Measurements from ENCODE around the gene MCAM.

The MCAM gene

GRCh38 chr11:119303227-119303718, 13.7 kb downstream of the MCAM start:
- TF ChIP-seq TOX (CRISPR knock-in tag; IDR thresholded peaks at IDR 0.05; ENCODE audit: borderline replicate concordance) (no peak), ESRRG (CRISPR knock-in tag; IDR thresholded peaks at IDR 0.05) (no peak), ZFP3 (CRISPR knock-in tag; IDR thresholded peaks at IDR 0.05) (no peak), BACH2 (CRISPR knock-in tag; IDR thresholded peaks at IDR 0.05; ENCODE audit: borderline replicate concordance) (no peak), OSR1 (CRISPR knock-in tag; IDR thresholded peaks at IDR 0.05) (no peak), ZFP30 (CRISPR knock-in tag; IDR thresholded peaks at IDR 0.05) (no peak), CSDC2 (CRISPR knock-in tag; IDR thresholded peaks at IDR 0.05) (no peak), TSHZ2 (CRISPR knock-in tag; IDR thresholded peaks at IDR 0.05) (no peak), ISL1 (CRISPR knock-in tag; IDR thresholded peaks at IDR 0.05) (no peak), PPARA (CRISPR knock-in tag; IDR thresholded peaks at IDR 0.05; ENCODE audit: borderline replicate concordance) (no peak), CSRNP3 (CRISPR knock-in tag; IDR thresholded peaks at IDR 0.05) (no peak), CREB5 (CRISPR knock-in tag; IDR thresholded peaks at IDR 0.05; ENCODE audit: low read depth) (no peak), POU6F1 (CRISPR knock-in tag; IDR thresholded peaks at IDR 0.05; ENCODE audit: borderline replicate concordance, low read depth) (no peak), RARB (CRISPR knock-in tag; IDR thresholded peaks at IDR 0.05) (no peak), ZNF565 (CRISPR knock-in tag; conservative IDR thresholded peaks at IDR 0.05; ENCODE audit: low read depth) (no peak), SNAI2 (CRISPR knock-in tag; IDR thresholded peaks at IDR 0.05) (no peak)
- ATAC-seq = no peak

GRCh38 chr11:119300198-119300964, 16.5 kb downstream of the MCAM start:
- TF ChIP-seq ISL1 (CRISPR knock-in tag; IDR thresholded peaks at IDR 0.05) = 0 out of 2 replicates have a peak, but pooled peaks have one; percentile 26
- TF ChIP-seq ARNTL (CRISPR knock-in tag; IDR thresholded peaks at IDR 0.05; ENCODE audit: borderline replicate concordance, low read depth) = no peak
- no peak for ATAC-seq

GRCh38 chr11:119299416-119299815, 17.5 kb downstream of the MCAM start:
- no peak for TF ChIP-seq ZNF8 (CRISPR knock-in tag; IDR thresholded peaks at IDR 0.05)
- no peak for TF ChIP-seq POU6F1 (CRISPR knock-in tag; IDR thresholded peaks at IDR 0.05; ENCODE audit: borderline replicate concordance, low read depth)
- no peak for TF ChIP-seq OSR1 (CRISPR knock-in tag; IDR thresholded peaks at IDR 0.05)
- no peak for TF ChIP-seq ZFP3 (CRISPR knock-in tag; IDR thresholded peaks at IDR 0.05)
- no peak for TF ChIP-seq PATZ1 (CRISPR knock-in tag; IDR thresholded peaks at IDR 0.05; ENCODE audit: borderline replicate concordance)
- no peak for TF ChIP-seq TSHZ2 (CRISPR knock-in tag; IDR thresholded peaks at IDR 0.05)
- TF ChIP-seq ISL1 (CRISPR knock-in tag; IDR thresholded peaks at IDR 0.05) = no peak
- TF ChIP-seq PPARA (CRISPR knock-in tag; IDR thresholded peaks at IDR 0.05; ENCODE audit: borderline replicate concordance) = no peak
- TF ChIP-seq RARB (CRISPR knock-in tag; IDR thresholded peaks at IDR 0.05) = no peak
- TF ChIP-seq ZNF565 (CRISPR knock-in tag; conservative IDR thresholded peaks at IDR 0.05; ENCODE audit: low read depth) = no peak
- TF ChIP-seq SNAI2 (CRISPR knock-in tag; IDR thresholded peaks at IDR 0.05) = no peak
- TF ChIP-seq ESRRG (CRISPR knock-in tag; IDR thresholded peaks at IDR 0.05) = no peak
- no peak for ATAC-seq

Data from SK-N-SH treated with all-trans-retinoic acid at 6 μM for 48 hours (cell line).